A673 (cell line): ENCODE data around the gene NOP56. TPM values are rescaled to one million over a fixed set of nuclear protein-coding genes. Genes with fewer than 3 reads are reported as not detected.
A peak's percentile ranks its signal among the peaks of the same experiment; 100 is the strongest.

Experiments used
- Bru-seq: library from RNA; stranded (reverse); fragments of 400-500 nt; gene quantifications from one replicate; lab custom pipeline; 2021; lab: Mats Ljungman, UMichigan
- BruChase-seq, 2 experiments: library from RNA; stranded (reverse); fragments of 400-500 nt; gene quantifications; one replicate each; lab custom pipeline; 2021; lab: Mats Ljungman, UMichigan
- BruUV-seq: library from RNA; stranded (reverse); fragments of 400-500 nt; replicated peaks from 2 replicates; lab custom pipeline; 2021; lab: Mats Ljungman, UMichigan
- CTCF ChIA-PET: fragments of 300-600 bp; sonication (Branson Sonifier 250); formaldehyde crosslinking; loops from one replicate; lab custom pipeline; 2022; ENCODE audit warnings: antibody characterized with exemption; lab: Charles Lee
- POLR2A ChIA-PET: fragments of 300-600 bp; sonication (Branson Sonifier 250); formaldehyde crosslinking; loops from one replicate; lab custom pipeline; 2022; ENCODE audit warnings: antibody characterized with exemption; ENCODE audit not compliant: low non-redundant PET; lab: Charles Lee
- DNase-seq: peaks from one replicate; pipeline ENCODE4 v3.0.0-alpha.2; 2015; ENCODE audit warnings: low spot score
- H3K27ac ChIP-seq: fragments of 200-600 bp; sonication (generic); 2 replicates; pipeline ENCODE4 v1.5.1; 2016; ENCODE audit warnings: mixed run types, low read depth, mild to moderate bottlenecking, mixed read lengths, antibody characterized with exemption, low read length; ENCODE audit not compliant: poor library complexity, severe bottlenecking
- H3K27me3 ChIP-seq: fragments of 200-600 bp; sonication (generic); replicated peaks from 2 replicates; pipeline ENCODE4 v1.6.1; 2017; ENCODE audit warnings: mixed run types, low read depth, mild to moderate bottlenecking, mixed read lengths, antibody characterized with exemption, low read length; ENCODE audit not compliant: insufficient read depth, poor library complexity
- H3K36me3 ChIP-seq: fragments of 200-600 bp; sonication (generic); 2 replicates; pipeline ENCODE4 v1.6.1; 2016; ENCODE audit warnings: mixed run types, mild to moderate bottlenecking, mixed read lengths, antibody characterized with exemption, low read length; ENCODE audit not compliant: insufficient read depth, poor library complexity, severe bottlenecking
- H3K4me1 ChIP-seq: fragments of 200-600 bp; sonication (generic); 2 replicates; pipeline ENCODE4 v1.6.1; 2017; ENCODE audit warnings: mixed run types, mild to moderate bottlenecking, mixed read lengths, antibody characterized with exemption, low read length; ENCODE audit not compliant: insufficient read depth, poor library complexity, severe bottlenecking
- H3K4me3 ChIP-seq: fragments of 200-600 bp; sonication (generic); 2 replicates; pipeline ENCODE4 v1.5.1; 2016; ENCODE audit warnings: low read depth, mixed run types, mild to moderate bottlenecking, mixed read lengths, low read length; ENCODE audit not compliant: poor library complexity, severe bottlenecking
- H3K9me3 ChIP-seq: fragments of 200-600 bp; sonication (generic); 2 replicates; pipeline ENCODE4 v1.6.1; 2016; ENCODE audit warnings: mixed run types, low read depth, mild to moderate bottlenecking, mixed read lengths, antibody characterized with exemption, low read length; ENCODE audit not compliant: poor library complexity, severe bottlenecking
- EZH2 ChIP-seq: fragments of 200-600 bp; sonication (generic); IDR thresholded peaks from 2 replicates; pipeline ENCODE4 v1.6.1; 2017; ENCODE audit warnings: borderline replicate concordance, low read depth, mild to moderate bottlenecking, mixed read lengths, antibody characterized with exemption, low read length; ENCODE audit not compliant: poor library complexity, severe bottlenecking
- intact Hi-C: fragments of 100-400 bp; cut with micrococcal nuclease; formaldehyde crosslinking; loops from one replicate; pipeline ENCODE4 v1.10.0; 2022; ENCODE audit not compliant: unreplicated experiment
- long read RNA-seq: library from polyadenylated mRNA; stranded (forward); transcript quantifications from one replicate; pipeline ENCODE4 v2.0.0, GENCODE V29; 2022
- total RNA-seq: library from RNA; stranded (reverse); gene quantifications from 2 replicates; pipeline ENCODE4 v1.2.3, GENCODE V29; 2021
- TF ChIP-seq, protein P1 (sequence below): fragments of 300-800, 200-600 bp; sonication (generic); conservative IDR thresholded peaks from 2 replicates; pipeline ENCODE4 v1.5.1; 2017; ENCODE audit warnings: low read depth, mild to moderate bottlenecking, antibody characterized with exemption, low read length, moderate library complexity, mixed read lengths

The NOP56 gene, protein sequence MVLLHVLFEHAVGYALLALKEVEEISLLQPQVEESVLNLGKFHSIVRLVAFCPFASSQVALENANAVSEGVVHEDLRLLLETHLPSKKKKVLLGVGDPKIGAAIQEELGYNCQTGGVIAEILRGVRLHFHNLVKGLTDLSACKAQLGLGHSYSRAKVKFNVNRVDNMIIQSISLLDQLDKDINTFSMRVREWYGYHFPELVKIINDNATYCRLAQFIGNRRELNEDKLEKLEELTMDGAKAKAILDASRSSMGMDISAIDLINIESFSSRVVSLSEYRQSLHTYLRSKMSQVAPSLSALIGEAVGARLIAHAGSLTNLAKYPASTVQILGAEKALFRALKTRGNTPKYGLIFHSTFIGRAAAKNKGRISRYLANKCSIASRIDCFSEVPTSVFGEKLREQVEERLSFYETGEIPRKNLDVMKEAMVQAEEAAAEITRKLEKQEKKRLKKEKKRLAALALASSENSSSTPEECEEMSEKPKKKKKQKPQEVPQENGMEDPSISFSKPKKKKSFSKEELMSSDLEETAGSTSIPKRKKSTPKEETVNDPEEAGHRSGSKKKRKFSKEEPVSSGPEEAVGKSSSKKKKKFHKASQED
- 607 and 704 TPM in 2 replicates for total RNA-seq
- Bru-seq, nascent RNA: percentile 99 among the genes with signal in this experiment
- percentile 99 among the genes with signal in this experiment for BruChase-seq, experiment 1, labeled RNA remaining after a 2-hour chase
- BruChase-seq, experiment 2, labeled RNA remaining after a 6-hour chase: percentile 98 among the genes with signal in this experiment
- long read RNA-seq, transcript NOP56-201 (12 exons, 2,400 nt): major isoform, 76 of 135 reads
- long read RNA-seq, transcript NOP56-219 (1 exons, 2,980 nt): minor isoform, 13 of 135 reads
- long read RNA-seq, partial matches to known transcripts: 14 of 135 reads
- long read RNA-seq, other reads (novel, unspliced or antisense): 26 of 135 reads

DNA sequence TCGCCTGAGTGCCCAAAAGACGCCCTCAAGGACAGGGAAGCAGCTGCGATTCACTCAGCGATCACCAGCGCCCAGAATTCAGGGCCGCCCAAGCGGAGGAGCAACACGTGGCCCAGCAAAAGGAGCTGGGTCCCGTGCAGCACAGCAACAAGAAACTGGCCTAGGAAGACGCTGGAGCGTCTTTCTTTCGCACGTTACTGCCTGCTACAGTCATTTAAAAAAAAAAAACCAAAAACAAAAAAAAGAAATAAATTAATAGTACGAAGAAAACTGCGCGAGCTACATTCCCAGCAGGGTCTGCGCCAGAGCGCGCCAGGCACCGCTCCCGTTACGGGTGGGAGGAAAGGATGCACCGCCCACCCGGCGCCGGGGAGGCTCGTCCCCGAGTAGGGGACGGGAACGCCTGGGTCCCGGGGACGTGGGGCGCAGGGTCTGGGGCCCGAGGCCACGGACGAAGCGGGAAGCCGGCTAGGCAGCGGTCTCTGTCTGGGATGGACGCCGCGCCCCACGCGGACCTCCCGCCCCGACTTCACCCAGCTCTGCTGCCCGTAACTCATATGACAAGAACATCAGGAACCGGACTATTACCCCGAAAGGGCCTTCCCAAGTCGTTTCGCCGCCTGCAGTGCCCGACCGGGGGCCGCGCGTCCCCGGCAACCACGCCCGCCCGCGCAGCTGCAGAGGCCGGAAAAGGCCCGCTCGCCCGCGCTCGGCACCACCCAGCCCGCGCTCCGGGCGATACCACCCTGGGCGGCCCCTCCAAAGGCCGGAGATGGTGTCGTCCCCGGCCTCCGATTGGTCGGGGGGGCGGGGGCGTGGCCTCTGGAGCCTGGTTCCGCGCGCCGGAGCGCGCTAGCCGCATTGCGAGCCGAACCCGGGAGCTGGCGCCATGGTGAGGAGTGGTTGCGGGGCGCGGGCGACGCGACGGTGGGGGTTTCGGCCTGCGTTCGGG, at the start of gene NOP56:
Gene NOP56, plus strand, starts transcription at position 861 of the 952 bp plus-strand sequence. Its CDS starts 29 bp downstream, at position 890.
- Histone ChIP-seq H3K27ac (peak within 1 kb of the TSS; percentile 90), H3K9me3 (no peaks in the 10 kb centered on the region), H3K27me3 (no peaks in the 10 kb centered on the region), H3K36me3 (peaks cover 42% of the 10 kb centered on the region), H3K4me3 (peak within 1 kb of the TSS; percentile 100), H3K4me1 (peaks cover 25% of the 10 kb centered on the region)
- TSS peak; percentile 82 for BruUV-seq
- TF ChIP-seq EZH2: no peak
- TF ChIP-seq, protein P1, sequence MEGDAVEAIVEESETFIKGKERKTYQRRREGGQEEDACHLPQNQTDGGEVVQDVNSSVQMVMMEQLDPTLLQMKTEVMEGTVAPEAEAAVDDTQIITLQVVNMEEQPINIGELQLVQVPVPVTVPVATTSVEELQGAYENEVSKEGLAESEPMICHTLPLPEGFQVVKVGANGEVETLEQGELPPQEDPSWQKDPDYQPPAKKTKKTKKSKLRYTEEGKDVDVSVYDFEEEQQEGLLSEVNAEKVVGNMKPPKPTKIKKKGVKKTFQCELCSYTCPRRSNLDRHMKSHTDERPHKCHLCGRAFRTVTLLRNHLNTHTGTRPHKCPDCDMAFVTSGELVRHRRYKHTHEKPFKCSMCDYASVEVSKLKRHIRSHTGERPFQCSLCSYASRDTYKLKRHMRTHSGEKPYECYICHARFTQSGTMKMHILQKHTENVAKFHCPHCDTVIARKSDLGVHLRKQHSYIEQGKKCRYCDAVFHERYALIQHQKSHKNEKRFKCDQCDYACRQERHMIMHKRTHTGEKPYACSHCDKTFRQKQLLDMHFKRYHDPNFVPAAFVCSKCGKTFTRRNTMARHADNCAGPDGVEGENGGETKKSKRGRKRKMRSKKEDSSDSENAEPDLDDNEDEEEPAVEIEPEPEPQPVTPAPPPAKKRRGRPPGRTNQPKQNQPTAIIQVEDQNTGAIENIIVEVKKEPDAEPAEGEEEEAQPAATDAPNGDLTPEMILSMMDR: no peak
- peak; percentile 97 for DNase-seq
- ChIA-PET POLR2A (interaction anchor here (0.6 to 1.1 kb wide), 3 partner anchors 12 to 509 kb away, joined by 3 to 4 read pairs (median 3); partner anchors contain the start of gene IDH3B), CTCF (interaction anchor here (0.7 kb wide), 1 partner anchor 444 kb away, joined by 3 read pairs; no protein-coding TSS in a partner anchor)
- intact Hi-C loops: loop anchor here (2.0 kb wide), 2 partner anchors 127 to 181 kb away; partner anchors contain the start of gene SNRPB

DNA sequence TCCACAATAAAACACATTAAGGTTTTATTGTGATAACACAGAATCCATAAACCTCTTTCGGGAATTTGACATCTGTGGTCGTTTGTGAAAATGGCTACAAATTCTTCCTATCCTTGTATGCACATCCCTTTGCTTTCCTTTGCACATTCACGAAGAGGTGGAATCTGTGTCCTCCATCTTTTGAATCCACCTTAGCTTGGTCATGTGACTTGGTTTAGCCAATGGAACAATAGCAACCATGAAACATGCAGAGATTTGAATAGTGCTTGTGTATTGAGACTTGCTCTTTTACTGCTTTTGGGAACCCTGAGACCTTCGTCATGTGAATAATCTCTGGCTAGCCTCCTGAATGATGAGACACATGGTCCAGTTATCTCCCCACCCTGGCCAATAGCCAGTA, 49.7 kb upstream of the NOP56 start:
- intact Hi-C loops: no loop called here
- Histone ChIP-seq H3K27ac (no peak overlapping the region), H3K4me3 (no peak overlapping the region), H3K9me3 (peaks cover 12% of the 10 kb centered on the region), H3K4me1 (no peaks in the 10 kb centered on the region), H3K27me3 (no peaks in the 10 kb centered on the region), H3K36me3 (no peaks in the 10 kb centered on the region)
- DNase-seq: no peak
- TF ChIP-seq, protein P1: no peak
- TF ChIP-seq EZH2: no peak
- ChIA-PET CTCF (interaction anchor here (0.7 kb wide), 1 partner anchor 32 kb away, joined by 3 read pairs; no protein-coding TSS in a partner anchor), POLR2A (interaction anchor here (0.6 kb wide), 1 partner anchor 494 kb away, joined by 3 read pairs; no protein-coding TSS in a partner anchor)
- no TSS peak for BruUV-seq
